Myometrial cell (primary cell): ENCODE measurements around the gene SLFN12. TPM values are rescaled to one million over a fixed set of nuclear protein-coding genes. Genes with fewer than 3 reads are reported as not detected.

Source experiments
- total RNA-seq: library from RNA; depleted of rRNA; stranded (reverse); fragments of >200 nt; gene quantifications from 2 replicates; pipeline ENCODE4 v1.2.3, GENCODE V29; 2015

The SLFN12 gene
- total RNA-seq = 18.5 and 24.6 TPM in 2 replicates

GRCh38 chr17:35432176-35433074, at the start of gene SLFN12:
TSS of gene SLFN12 (minus strand) at chr17:35432500. CDS start at chr17:35423028, 9,472 bp downstream.

DNA sequence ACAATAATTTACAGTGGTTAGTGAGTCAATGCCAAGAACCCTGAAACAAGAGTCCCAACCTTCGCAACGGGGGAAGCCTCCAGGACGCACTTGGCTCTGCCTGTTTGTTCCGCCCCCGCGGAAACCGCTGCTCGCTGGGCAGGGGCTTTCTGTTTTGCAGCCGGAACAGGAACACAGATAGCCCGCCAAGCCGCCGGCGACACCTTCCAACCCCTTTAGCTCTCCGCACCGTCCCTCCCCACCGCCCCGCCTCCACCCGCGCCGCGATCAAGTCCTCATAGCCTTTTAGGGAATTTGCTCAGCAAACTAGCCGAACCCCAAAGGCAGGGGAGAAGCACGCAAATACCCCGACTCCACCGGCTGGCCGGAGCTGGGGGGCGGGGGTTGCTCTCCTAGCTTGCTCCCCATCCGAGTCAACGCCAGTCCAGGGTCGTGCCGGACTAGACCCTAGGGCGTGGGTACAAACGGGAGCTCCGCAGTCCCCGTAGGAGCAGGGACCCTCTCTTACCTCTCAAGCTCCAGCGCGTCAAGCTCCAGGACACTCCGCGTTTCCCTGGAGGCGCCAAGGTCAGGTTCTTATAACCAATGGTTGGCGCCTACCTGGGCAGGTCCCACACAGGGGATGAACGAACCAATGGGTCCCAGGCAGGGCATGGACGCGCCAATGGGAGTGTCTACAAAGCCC, 16.1 kb upstream of the SLFN12 start, which contains the start of gene SLFN13:
SLFN13 (minus strand) TSS at position 553 of the 685 bp plus-strand sequence. CDS start 3,086 bp downstream, outside the sequence.

DNA sequence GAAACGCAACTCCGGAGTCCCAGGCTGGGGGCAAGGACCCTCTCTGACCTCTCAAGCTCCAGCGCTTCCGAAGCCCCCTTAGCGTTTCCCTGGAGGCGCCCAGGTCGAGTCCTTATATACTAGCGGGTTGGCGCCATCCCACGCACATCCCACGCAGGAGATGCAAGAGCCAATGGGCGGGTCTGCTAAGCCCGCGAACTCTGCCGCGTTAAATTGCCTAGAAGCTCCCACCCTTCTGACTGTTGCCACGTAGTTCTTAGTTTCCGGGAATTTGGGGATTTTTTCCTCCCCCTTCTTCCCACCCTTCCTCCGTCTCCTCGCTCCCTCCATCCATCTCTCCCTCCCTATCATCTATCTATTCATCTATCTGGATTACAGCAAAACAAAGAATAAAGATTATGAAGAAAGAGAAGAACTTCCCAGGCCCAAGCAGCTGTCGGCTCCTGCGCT, 58.7 kb downstream of the SLFN12 start, which contains the start of gene SLFN11:
SLFN11 (minus strand) TSS at position 88 of the 450 bp plus-strand sequence. CDS start 9,814 bp downstream, outside the sequence.

Other genes starting within 250 kb of the SLFN12 start
- gene SLC35G3, start 238.1 kb downstream of the SLFN12 start, total RNA-seq = not detected in 2 replicates
- gene SLFN5, start 189.4 kb downstream of the SLFN12 start, total RNA-seq = 33.2 and 47.9 TPM in 2 replicates
- 65.2 and 93.8 TPM in 2 replicates for gene SLFN11, start 58.9 kb downstream of the SLFN12 start, total RNA-seq
- 0.86 and 3.4 TPM in 2 replicates for gene SLFN13, start 16.3 kb upstream of the SLFN12 start, total RNA-seq
- not detected in 2 replicates for gene SLFN12L, start 105.2 kb upstream of the SLFN12 start, total RNA-seq
- not detected in 2 replicates for gene SLFN14, start 128.3 kb upstream of the SLFN12 start, total RNA-seq
- gene PEX12, start 146.1 kb upstream of the SLFN12 start, total RNA-seq = 5.5 and 7.2 TPM in 2 replicates
- gene AP2B1, start 154.8 kb upstream of the SLFN12 start, total RNA-seq = 81.6 and 104 TPM in 2 replicates